Astrocyte (in vitro differentiated cells and primary cell): ENCODE results near the gene SORL1-AS1. TPM values are rescaled to one million over a fixed set of nuclear protein-coding genes. Genes with fewer than 3 reads are reported as not detected.

Experiments used
- DNase-seq: peaks from one replicate; pipeline ENCODE4 v3.0.0-alpha.2; 2010; ENCODE audit warnings: low read depth
- FAIRE-seq: peaks from 2 replicates; lab custom pipeline; 2011; peaks lifted over from hg19 to GRCh38; lab: Jason Lieb, UNC
- H2AFZ ChIP-seq: 2 replicates; pipeline ENCODE4 v1.6.0; 2012; ENCODE audit warnings: low read depth, low read length, inconsistent platforms
- H3K27ac ChIP-seq: 2 replicates; pipeline ENCODE4 v1.5.1; 2011; ENCODE audit warnings: low read depth, low read length, inconsistent platforms
- H3K27me3 ChIP-seq: 2 replicates; pipeline ENCODE4 v1.6.0; 2011; ENCODE audit warnings: low read length, inconsistent platforms; ENCODE audit not compliant: insufficient read depth
- H3K36me3 ChIP-seq: 2 replicates; pipeline ENCODE4 v1.5.1; 2011; ENCODE audit warnings: low read length, inconsistent platforms; ENCODE audit not compliant: insufficient read depth
- H3K4me1 ChIP-seq: 2 replicates; pipeline ENCODE4 v1.5.1; 2011; ENCODE audit warnings: low read length, inconsistent platforms; ENCODE audit not compliant: insufficient read depth
- H3K4me2 ChIP-seq: 2 replicates; pipeline ENCODE4 v1.6.0; 2012; ENCODE audit warnings: low read length, inconsistent platforms
- H3K4me3 ChIP-seq: 2 replicates; pipeline ENCODE4 v1.5.1; 2011; ENCODE audit warnings: low read depth, mild to moderate bottlenecking, low read length, inconsistent platforms; ENCODE audit not compliant: insufficient read depth
- H3K79me2 ChIP-seq: 2 replicates; pipeline ENCODE4 v1.6.0; 2012; ENCODE audit warnings: mild to moderate bottlenecking, low read length, inconsistent platforms; ENCODE audit not compliant: insufficient read depth
- H3K9ac ChIP-seq: 2 replicates; pipeline ENCODE4 v1.6.0; 2012; ENCODE audit warnings: mild to moderate bottlenecking, low read length, inconsistent platforms
- H3K9me3 ChIP-seq: 2 replicates; pipeline ENCODE4 v1.5.1; 2012; ENCODE audit warnings: low read depth, mild to moderate bottlenecking, low read length, inconsistent platforms; ENCODE audit not compliant: insufficient read depth
- H4K20me1 ChIP-seq: 2 replicates; pipeline ENCODE4 v1.6.0; 2012; ENCODE audit warnings: low read length, inconsistent platforms; ENCODE audit not compliant: insufficient read depth
- H3K27ac Mint-ChIP-seq: one replicate; pipeline ENCODE4 v1.8.0; 2021; ENCODE audit warnings: mild to moderate bottlenecking, mixed read lengths; ENCODE audit not compliant: unreplicated experiment
- H3K27me3 Mint-ChIP-seq: one replicate; pipeline ENCODE4 v1.8.0; 2021; ENCODE audit warnings: low read depth, mixed read lengths; ENCODE audit not compliant: unreplicated experiment
- H3K36me3 Mint-ChIP-seq: one replicate; pipeline ENCODE4 v1.8.0; 2021; ENCODE audit warnings: low read depth, mixed read lengths; ENCODE audit not compliant: unreplicated experiment
- H3K4me1 Mint-ChIP-seq: one replicate; pipeline ENCODE4 v1.8.0; 2021; ENCODE audit warnings: low read depth, mixed read lengths; ENCODE audit not compliant: unreplicated experiment
- H3K4me3 Mint-ChIP-seq: one replicate; pipeline ENCODE4 v1.8.0; 2021; ENCODE audit warnings: mild to moderate bottlenecking, moderate library complexity, mixed read lengths; ENCODE audit not compliant: unreplicated experiment
- H3K9me3 Mint-ChIP-seq: one replicate; pipeline ENCODE4 v1.8.0; 2021; ENCODE audit warnings: mild to moderate bottlenecking, mixed read lengths; ENCODE audit not compliant: unreplicated experiment
- EZH2 ChIP-seq: IDR thresholded peaks from 2 replicates; pipeline ENCODE4 v1.6.1; 2012; ENCODE audit warnings: mild to moderate bottlenecking, low read length, inconsistent platforms; ENCODE audit not compliant: insufficient read depth
- total RNA-seq: library from RNA; stranded (reverse); gene quantifications from 2 replicates; pipeline ENCODE4 v1.2.1, GENCODE V29; 2021
- TF ChIP-seq, protein P1 (sequence below): IDR thresholded peaks from 2 replicates; pipeline ENCODE4 v1.5.1; 2011; ENCODE audit warnings: low read depth, mild to moderate bottlenecking, inconsistent platforms, low read length, moderate library complexity; ENCODE audit not compliant: insufficient read depth

Gene SORL1-AS1

GRCh38 chr11:121389651-121390050, 63.1 kb downstream of the SORL1-AS1 start:
- Histone ChIP-seq H3K36me3 (no peaks in the 10 kb centered on the region), H3K27ac (no peak overlapping the region), H3K27me3 (peaks cover 7% of the 10 kb centered on the region), H3K4me1 (no peaks in the 10 kb centered on the region), H3K79me2 (no peaks in the 10 kb centered on the region), H3K4me2 (peak overlapping the region; percentile 36), H3K9ac (no peak overlapping the region), H3K4me3 (no peak overlapping the region), H4K20me1 (no peaks in the 10 kb centered on the region), H3K9me3 (no peaks in the 10 kb centered on the region), H2AFZ (peak overlapping the region; percentile 34)
- H3K27me3 Mint-ChIP-seq: peaks cover 5% of the 10 kb centered on the region
- H3K9me3 Mint-ChIP-seq: no peaks in the 10 kb centered on the region
- H3K27ac Mint-ChIP-seq: no peak overlapping the region
- peak; percentile 50 for DNase-seq
- no peak overlapping the region for H3K4me3 Mint-ChIP-seq
- H3K36me3 Mint-ChIP-seq: no peaks in the 10 kb centered on the region
- H3K4me1 Mint-ChIP-seq: no peaks in the 10 kb centered on the region
- TF ChIP-seq, protein P1, sequence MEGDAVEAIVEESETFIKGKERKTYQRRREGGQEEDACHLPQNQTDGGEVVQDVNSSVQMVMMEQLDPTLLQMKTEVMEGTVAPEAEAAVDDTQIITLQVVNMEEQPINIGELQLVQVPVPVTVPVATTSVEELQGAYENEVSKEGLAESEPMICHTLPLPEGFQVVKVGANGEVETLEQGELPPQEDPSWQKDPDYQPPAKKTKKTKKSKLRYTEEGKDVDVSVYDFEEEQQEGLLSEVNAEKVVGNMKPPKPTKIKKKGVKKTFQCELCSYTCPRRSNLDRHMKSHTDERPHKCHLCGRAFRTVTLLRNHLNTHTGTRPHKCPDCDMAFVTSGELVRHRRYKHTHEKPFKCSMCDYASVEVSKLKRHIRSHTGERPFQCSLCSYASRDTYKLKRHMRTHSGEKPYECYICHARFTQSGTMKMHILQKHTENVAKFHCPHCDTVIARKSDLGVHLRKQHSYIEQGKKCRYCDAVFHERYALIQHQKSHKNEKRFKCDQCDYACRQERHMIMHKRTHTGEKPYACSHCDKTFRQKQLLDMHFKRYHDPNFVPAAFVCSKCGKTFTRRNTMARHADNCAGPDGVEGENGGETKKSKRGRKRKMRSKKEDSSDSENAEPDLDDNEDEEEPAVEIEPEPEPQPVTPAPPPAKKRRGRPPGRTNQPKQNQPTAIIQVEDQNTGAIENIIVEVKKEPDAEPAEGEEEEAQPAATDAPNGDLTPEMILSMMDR: no peak
- TF ChIP-seq EZH2: no peak
- FAIRE-seq: no peak

Other genes with a start within 250 kb of the SORL1-AS1 start
- 68.3 and 81.8 TPM in 2 replicates for gene SC5D, start 160.2 kb downstream of the SORL1-AS1 start, total RNA-seq
- gene SORL1, start 653 bp downstream of the SORL1-AS1 start, total RNA-seq: 4.1 and 7.2 TPM in 2 replicates